DMS53 (cell line): ENCODE measurements around the gene DNAJA4.

Experiments used
- DNase-seq: peaks from one replicate; lab custom pipeline; 2025; lab: John Stamatoyannopoulos, UW

The DNAJA4 gene

GRCh38 chr15:78280319-78281072, 16.1 kb downstream of the DNAJA4 start:
- DNase-seq = no peak

GRCh38 chr15:78282324-78282723, 18.0 kb downstream of the DNAJA4 start:
- DNase-seq = no peak

- DNase-seq = peak; percentile 5
Measured at GRCh38 chr15:78284758-78285157, 20.4 kb downstream of the DNAJA4 start.

GRCh38 chr15:78290222-78290621, 25.9 kb downstream of the DNAJA4 start:
- DNase-seq = peak; percentile 78

GRCh38 chr15:78291052-78291451, 26.7 kb downstream of the DNAJA4 start:
- DNase-seq = no peak

- peak; percentile 50 for DNase-seq
Measured at GRCh38 chr15:78291698-78292097, 27.3 kb downstream of the DNAJA4 start.

- DNase-seq = no peak
Measured at GRCh38 chr15:78292219-78292618, 27.9 kb downstream of the DNAJA4 start.

- peak; percentile 95 for DNase-seq
Measured at GRCh38 chr15:78299101-78299930, 35.0 kb downstream of the DNAJA4 start, which contains the start of gene SKIC8. TSS of gene SKIC8 (minus strand) at chr15:78299609. CDS start at chr15:78295686, 3,923 bp downstream.

- DNase-seq = no peak
Measured at GRCh38 chr15:78301326-78301725, 37.0 kb downstream of the DNAJA4 start.

GRCh38 chr15:78301828-78302227, 37.5 kb downstream of the DNAJA4 start:
- no peak for DNase-seq

- DNase-seq = no peak
Measured at GRCh38 chr15:78302579-78303312, 38.4 kb downstream of the DNAJA4 start.

GRCh38 chr15:78304216-78305066, 40.1 kb downstream of the DNAJA4 start:
- peak; percentile 14 for DNase-seq

GRCh38 chr15:78306176-78306774, 41.9 kb downstream of the DNAJA4 start:
- no peak for DNase-seq

GRCh38 chr15:78307976-78308375, 43.6 kb downstream of the DNAJA4 start:
- DNase-seq = peak; percentile 18

GRCh38 chr15:78308422-78309032, 44.2 kb downstream of the DNAJA4 start:
- peak; percentile 83 for DNase-seq

- DNase-seq = peak; percentile 49
Measured at GRCh38 chr15:78311292-78311691, 46.9 kb downstream of the DNAJA4 start.

GRCh38 chr15:78312536-78312935, 48.2 kb downstream of the DNAJA4 start:
- no peak for DNase-seq

GRCh38 chr15:78312957-78313356, 48.6 kb downstream of the DNAJA4 start:
- no peak for DNase-seq

GRCh38 chr15:78313383-78313782, 49.0 kb downstream of the DNAJA4 start:
- DNase-seq = no peak

- DNase-seq = no peak
Measured at GRCh38 chr15:78314181-78314581, 49.8 kb downstream of the DNAJA4 start.
